ENCODE data around the gene SLC25A47. TPM values are rescaled to one million over a fixed set of nuclear protein-coding genes. Genes with fewer than 3 reads are reported as not detected.

The SLC25A47 gene
- total RNA-seq, 1 donor from 2014 or later, result not detected

- Mint-ChIP-seq H3K9me3 (ENCODE audit: unreplicated experiment) (no peaks in the 10 kb centered on the region), H3K36me3 (ENCODE audit: unreplicated experiment) (peaks cover 7% of the 10 kb centered on the region), H3K4me1 (ENCODE audit: unreplicated experiment) (peaks cover 40% of the 10 kb centered on the region), H3K27ac (ENCODE audit: unreplicated experiment) (peak overlapping the region; percentile 64), H3K4me3 (ENCODE audit: unreplicated experiment) (peak overlapping the region; percentile 51), H3K27me3 (ENCODE audit: unreplicated experiment) (no peaks in the 10 kb centered on the region)
- no peak for DNase-seq (ENCODE audit: extremely low spot score, unreplicated experiment)
- no peak for TF ChIP-seq CTCF (IDR thresholded peaks at IDR 0.05)
Measured at GRCh38 chr14:100283984-100284881, 38.9 kb upstream of the SLC25A47 start.

- H3K27ac Mint-ChIP-seq (ENCODE audit: unreplicated experiment), result no peak overlapping the region
- peaks cover 6% of the 10 kb centered on the region for H3K36me3 Mint-ChIP-seq (ENCODE audit: unreplicated experiment)
- peak overlapping the region; percentile 71 for H3K4me3 Mint-ChIP-seq (ENCODE audit: unreplicated experiment)
- H3K4me1 Mint-ChIP-seq (ENCODE audit: unreplicated experiment), result peaks cover 44% of the 10 kb centered on the region
- TF ChIP-seq CTCF (IDR thresholded peaks at IDR 0.05), result peak; percentile 84
- no peaks in the 10 kb centered on the region for H3K9me3 Mint-ChIP-seq (ENCODE audit: unreplicated experiment)
- no peaks in the 10 kb centered on the region for H3K27me3 Mint-ChIP-seq (ENCODE audit: unreplicated experiment)
- peak; percentile 93 for DNase-seq (ENCODE audit: extremely low spot score, unreplicated experiment)
Measured at GRCh38 chr14:100285021-100285912, 37.9 kb upstream of the SLC25A47 start.

- no peak for DNase-seq (ENCODE audit: extremely low spot score, unreplicated experiment)
- TF ChIP-seq CTCF (IDR thresholded peaks at IDR 0.05), result no peak
- no peaks in the 10 kb centered on the region for H3K27me3 Mint-ChIP-seq (ENCODE audit: unreplicated experiment)
- H3K4me1 Mint-ChIP-seq (ENCODE audit: unreplicated experiment), result peaks cover 46% of the 10 kb centered on the region
- peak overlapping the region; percentile 58 for H3K27ac Mint-ChIP-seq (ENCODE audit: unreplicated experiment)
- H3K4me3 Mint-ChIP-seq (ENCODE audit: unreplicated experiment), result peak overlapping the region; percentile 71
- H3K36me3 Mint-ChIP-seq (ENCODE audit: unreplicated experiment), result peaks cover 6% of the 10 kb centered on the region
- no peaks in the 10 kb centered on the region for H3K9me3 Mint-ChIP-seq (ENCODE audit: unreplicated experiment)
Measured at GRCh38 chr14:100285913-100286400, 37.2 kb upstream of the SLC25A47 start.

- H3K4me3 Mint-ChIP-seq (ENCODE audit: unreplicated experiment), result peak overlapping the region; percentile 35
- no peak for TF ChIP-seq CTCF (IDR thresholded peaks at IDR 0.05)
- no peak overlapping the region for H3K27ac Mint-ChIP-seq (ENCODE audit: unreplicated experiment)
- peaks cover 6% of the 10 kb centered on the region for H3K36me3 Mint-ChIP-seq (ENCODE audit: unreplicated experiment)
- peaks cover 46% of the 10 kb centered on the region for H3K4me1 Mint-ChIP-seq (ENCODE audit: unreplicated experiment)
- no peaks in the 10 kb centered on the region for H3K27me3 Mint-ChIP-seq (ENCODE audit: unreplicated experiment)
- no peaks in the 10 kb centered on the region for H3K9me3 Mint-ChIP-seq (ENCODE audit: unreplicated experiment)
- no peak for DNase-seq (ENCODE audit: extremely low spot score, unreplicated experiment)
Measured at GRCh38 chr14:100286484-100287191, 36.5 kb upstream of the SLC25A47 start.

Measured in osteocyte (in vitro differentiated cells).